SIG-M5 (cell line): Measurements from ENCODE around the gene SPATA33.
"Not testable (repeated sequence)": the region's sequence is repeated elsewhere in the genome, so short reads cannot be mapped to it uniquely, and the experiment has no call there.

Experiments used
- DNase-seq: peaks from one replicate; lab custom pipeline; 2025; lab: John Stamatoyannopoulos, UW

SPATA33 gene

DNA sequence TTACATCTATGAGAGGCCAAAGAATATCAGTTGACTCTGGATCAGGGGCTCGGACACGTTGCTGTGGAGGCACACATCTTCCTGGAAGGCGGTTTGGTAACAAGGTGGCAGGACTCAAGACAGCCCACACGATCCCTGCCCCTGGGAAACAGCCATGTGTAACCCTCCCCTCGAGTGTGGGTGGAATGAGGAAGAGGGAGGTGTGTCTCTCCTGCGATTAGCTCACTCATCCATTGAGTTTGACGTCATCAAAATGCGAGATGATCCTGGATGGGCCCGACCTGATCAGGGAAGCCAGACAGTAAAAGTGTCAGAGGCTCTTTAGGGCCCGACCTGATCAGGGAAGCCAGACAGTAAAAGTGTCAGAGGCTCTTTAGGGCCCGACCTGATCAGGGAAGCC lies 6.6 kb downstream of the SPATA33 start:
- not testable (repeated sequence) for DNase-seq

DNA sequence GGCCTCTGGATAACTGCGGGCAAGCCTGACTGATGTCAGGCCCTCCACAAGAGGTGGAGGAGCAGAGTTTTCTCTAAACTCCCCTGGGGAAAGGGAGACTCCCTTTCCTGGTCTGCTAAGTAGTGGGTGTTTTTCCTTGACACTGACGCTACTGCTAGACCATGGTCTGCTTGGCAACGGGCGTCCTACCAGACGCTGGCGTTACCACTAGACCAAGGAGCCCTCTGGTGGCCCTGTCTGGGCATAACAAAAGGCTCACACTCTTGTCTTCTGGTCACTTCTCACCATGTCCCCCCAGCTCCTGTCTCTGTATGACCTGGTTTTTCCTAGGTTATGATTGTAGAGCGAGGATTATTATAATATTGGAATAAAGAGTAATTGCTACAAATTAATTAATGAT lies 9.4 kb downstream of the SPATA33 start:
- not testable (repeated sequence) for DNase-seq

GRCh38 chr16:89667633-89668032 lies 10.0 kb downstream of the SPATA33 start:
- no peak for DNase-seq

DNA sequence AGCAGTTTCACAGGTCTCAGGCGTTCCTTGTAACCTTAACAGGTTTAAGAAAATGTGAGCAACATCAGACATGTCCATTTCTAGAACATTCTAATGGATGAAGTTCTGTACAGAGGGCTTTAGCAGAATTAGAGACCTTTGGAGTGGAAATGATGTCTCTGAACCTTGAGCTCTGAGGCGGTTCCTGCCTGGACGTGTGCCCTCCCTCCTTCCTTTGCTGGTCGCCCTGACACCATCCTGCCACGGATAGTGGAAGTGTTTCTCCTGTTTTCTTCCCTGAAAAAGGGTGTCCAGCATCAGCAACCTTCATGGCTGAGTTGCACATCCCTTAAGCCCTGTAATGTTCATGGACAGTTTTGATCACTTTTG lies 11.1 kb downstream of the SPATA33 start:
- no peak for DNase-seq

DNA sequence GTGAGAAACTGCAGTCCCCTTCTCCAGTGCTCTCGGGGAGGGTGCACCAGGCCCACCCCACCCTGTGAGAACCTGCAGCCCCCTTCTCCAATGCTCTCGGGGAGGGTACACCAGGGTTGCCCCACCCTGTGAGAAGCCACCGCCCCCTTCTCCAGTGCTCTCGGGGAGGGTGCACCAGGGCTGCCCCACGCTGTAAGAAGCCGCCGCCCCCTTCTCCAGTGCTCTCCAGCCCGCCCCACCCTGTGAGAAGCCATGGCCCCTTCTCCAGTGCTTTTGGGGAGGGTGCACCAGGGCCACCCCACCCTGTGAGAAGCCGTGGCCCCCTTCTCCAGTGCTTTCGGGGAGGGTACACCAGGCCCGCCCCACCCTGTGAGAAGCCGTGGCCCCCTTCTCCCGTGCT lies 12.1 kb downstream of the SPATA33 start:
- no peak for DNase-seq

DNA sequence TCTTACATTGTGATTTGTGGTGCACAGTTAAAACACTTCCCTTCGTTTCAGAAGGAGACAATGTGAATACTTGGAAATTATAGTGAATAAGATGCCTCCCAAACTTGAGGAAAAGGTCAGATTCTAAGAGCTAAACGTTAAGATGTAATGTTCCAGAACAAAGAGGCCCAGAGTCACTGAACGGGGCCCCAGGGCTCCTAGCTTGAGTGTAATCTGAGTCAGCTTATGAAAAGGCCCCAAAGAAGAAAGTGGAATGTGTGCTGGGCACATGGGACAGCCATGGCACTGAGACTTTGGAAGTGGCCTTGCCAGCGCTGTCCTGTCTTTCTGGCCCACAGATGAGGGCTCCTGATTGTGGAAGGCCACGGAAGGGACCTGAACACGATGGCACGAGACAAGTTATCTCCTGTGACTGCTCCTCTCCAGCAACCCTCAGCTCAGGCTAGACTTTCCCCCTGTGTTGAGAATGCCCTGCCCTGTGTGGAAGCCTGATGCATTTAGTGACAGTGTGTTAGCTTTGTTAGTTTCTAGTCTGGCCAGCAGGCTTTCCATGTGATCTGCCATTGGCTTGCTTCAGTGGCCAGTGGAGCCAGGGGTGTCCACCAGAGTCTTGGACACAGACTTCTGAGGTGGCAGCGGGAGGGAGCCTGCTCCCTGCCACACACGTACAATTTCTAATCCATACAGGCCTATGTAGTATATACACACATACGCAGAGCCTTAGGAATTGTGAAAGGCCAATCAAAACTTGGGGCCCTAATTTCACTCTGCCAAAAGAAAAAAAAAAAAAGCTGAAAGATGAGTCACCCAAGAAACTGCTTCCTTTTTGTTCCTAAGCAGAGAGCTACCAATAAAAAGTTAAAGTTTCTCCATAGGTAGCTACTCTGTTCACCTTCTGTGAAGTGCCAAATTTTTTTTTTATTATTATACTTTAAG lies 13.1 kb downstream of the SPATA33 start:
- no peak for DNase-seq

- not testable (repeated sequence) for DNase-seq
These were observed 13.9 kb downstream of the SPATA33 start for GRCh38 chr16:89671565-89671964.

DNA sequence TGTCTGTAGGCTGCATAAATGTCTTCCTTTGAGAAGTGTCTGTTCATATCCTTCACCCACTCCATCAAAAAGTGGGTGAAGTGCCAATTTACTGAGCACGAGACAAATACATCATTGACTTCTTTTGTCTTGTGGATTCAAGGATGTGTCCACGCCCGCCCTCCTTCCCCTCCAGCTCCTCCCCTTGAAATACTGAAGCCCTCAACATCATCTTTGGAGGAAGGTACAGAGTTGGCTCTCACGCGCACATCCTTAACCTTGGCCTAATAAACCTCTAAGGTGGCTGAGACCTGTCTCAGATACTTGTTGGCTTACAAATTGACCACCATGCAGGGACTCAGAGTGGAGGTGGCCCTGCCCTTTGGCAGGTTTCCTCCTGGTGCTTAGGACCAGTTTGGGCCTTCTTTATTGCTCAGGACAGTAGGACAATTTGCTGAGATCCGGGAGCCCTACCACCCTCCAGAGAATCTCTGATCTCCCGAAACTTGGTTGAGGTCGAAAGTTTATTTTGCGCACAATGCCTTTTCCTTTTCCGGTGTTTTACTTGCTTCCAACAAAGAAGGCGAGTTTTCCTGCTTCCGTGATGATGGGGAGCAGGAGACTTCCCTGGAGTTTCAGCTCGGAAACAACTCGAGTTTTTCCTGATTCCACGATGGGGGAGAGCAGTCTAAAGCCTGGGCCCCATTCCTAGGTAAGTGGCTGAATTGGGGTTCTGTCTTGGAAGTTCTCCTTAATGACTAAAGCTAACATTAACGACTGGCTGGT lies 14.7 kb downstream of the SPATA33 start:
- no peak for DNase-seq

DNA sequence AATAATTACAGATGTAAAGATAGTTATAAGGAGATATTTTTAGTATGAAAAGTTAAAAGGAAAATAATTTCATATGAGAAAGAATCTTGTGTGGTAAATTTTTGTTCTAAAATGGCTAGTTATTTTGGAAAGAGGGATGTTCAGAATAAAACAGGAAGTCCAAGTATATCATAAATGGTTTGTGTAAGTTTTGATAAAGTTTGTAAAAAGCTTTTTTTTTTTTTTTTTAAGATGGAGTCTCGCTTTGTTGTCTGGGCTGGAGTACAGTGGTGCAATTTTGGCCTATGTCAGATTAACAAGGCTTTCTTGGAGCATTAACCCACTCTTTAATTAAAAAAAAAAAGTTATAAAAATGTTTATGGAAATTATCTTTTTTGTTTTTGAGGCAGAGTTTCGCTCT lies 20.6 kb downstream of the SPATA33 start:
- no peak for DNase-seq

DNA sequence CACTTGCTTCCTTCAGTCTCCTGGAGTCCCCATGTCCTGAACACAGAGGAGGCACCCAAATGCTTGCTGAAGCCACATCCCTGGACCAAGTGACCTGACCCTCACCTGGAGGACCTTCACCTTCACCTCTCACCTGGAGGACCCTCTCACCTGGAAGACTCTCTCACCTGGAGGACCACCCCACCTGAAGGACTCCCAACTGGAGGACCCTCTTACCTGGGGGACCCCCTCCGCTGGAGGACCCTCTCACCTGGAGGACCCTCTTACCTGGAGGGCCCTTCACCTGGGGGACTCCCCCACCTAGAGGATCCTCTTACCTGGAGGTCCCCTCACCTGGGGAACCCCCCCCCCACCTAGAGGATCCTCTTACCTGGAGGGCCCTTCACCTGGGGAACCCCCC lies 28.3 kb downstream of the SPATA33 start:
- no peak for DNase-seq

- no peak for DNase-seq
These were observed 29.0 kb downstream of the SPATA33 start, which contains the start of gene CDK10 for GRCh38 chr16:89686520-89687091. Gene CDK10, plus strand, starts transcription at chr16:89686689. Its CDS starts 22 bp downstream, at chr16:89686711.

GRCh38 chr16:89687092-89687940 lies 29.7 kb downstream of the SPATA33 start:
- DNase-seq, result no peak

- DNase-seq, result no peak
These were observed 30.8 kb downstream of the SPATA33 start for GRCh38 chr16:89688395-89688794.

GRCh38 chr16:89689142-89689541 lies 31.5 kb downstream of the SPATA33 start:
- DNase-seq, result no peak

GRCh38 chr16:89689621-89690020 lies 32.0 kb downstream of the SPATA33 start:
- DNase-seq, result not testable (repeated sequence)

DNA sequence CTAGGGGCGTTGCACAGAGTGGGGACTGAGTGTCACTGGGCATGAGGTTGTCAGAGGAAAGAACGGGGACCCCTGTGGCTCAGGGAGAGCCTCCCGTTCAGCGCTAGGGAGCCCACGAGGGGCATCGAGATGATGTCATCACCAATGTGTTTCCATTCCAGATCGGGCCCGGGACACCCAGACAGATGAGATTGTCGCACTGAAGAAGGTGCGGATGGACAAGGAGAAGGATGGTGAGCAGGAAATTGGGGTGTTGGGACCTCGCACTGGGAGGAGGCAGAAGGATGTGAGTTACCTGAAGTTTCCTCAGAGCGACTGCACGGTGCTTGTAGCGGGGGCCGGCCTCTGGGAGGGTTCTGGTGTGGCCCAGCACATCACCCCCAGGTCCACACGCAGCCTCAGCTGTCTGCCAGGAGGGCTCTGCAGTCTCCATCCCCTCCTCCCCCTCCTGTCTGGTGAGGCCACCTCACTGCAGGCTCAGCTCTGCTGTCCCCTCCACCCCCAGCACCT lies 32.8 kb downstream of the SPATA33 start:
- no peak for DNase-seq

GRCh38 chr16:89691231-89691985 lies 33.8 kb downstream of the SPATA33 start:
- no peak for DNase-seq

DNA sequence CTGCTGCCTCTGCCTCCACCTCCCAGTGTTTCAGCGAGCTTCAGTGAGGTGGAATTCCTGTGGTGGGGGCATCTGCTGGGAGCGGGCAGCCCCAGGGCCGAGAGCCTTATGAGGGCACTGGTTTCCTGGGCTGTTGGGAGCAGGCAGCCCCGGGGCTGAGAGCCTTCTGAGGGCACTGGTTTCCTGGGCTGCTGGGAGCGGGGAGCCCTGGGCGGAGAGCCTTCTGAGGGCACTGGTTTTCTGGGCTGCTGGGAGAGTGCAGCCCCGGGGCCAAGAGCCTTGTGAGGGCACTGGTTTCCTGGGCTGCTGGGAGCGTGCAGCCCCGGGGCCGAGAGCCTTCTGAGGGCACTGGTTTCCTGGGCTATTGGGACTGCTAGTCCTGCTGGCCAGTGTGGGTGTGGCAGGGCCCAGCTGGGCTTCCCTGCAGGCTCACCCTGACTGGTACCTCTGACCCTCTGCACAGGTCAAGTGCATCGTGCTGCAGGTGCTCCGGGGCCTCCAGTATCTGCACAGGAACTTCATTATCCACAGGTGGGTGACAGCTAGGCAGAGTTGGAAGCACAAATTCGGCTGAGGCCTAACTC lies 34.4 kb downstream of the SPATA33 start:
- DNase-seq, result no peak

GRCh38 chr16:89693289-89693731 lies 35.7 kb downstream of the SPATA33 start:
- DNase-seq, result no peak
